HG03196 (cell line): Measurements from ENCODE around the gene PEX11G.
"Not testable (repeated sequence)": the region's sequence is repeated elsewhere in the genome, so short reads cannot be mapped to it uniquely, and the experiment has no call there.

Source experiments
- ATAC-seq: cut with Tn5 transposase; IDR thresholded peaks from one replicate; pipeline ENCODE4 v1.9.1; 2021; ENCODE audit not compliant: unreplicated experiment

PEX11G gene

GRCh38 chr19:7470540-7471305 lies 18.1 kb downstream of the PEX11G start:
- ATAC-seq = no peak

GRCh38 chr19:7469669-7470285 lies 19.1 kb downstream of the PEX11G start:
- no peak for ATAC-seq

- no peak for ATAC-seq
Observed at GRCh38 chr19:7468840-7469239, 20.0 kb downstream of the PEX11G start.

- no peak for ATAC-seq
Observed at GRCh38 chr19:7467009-7467989, 21.5 kb downstream of the PEX11G start.

- ATAC-seq = no peak
Observed at GRCh38 chr19:7463575-7463974, 25.3 kb downstream of the PEX11G start.

GRCh38 chr19:7461841-7462629 lies 26.8 kb downstream of the PEX11G start:
- no peak for ATAC-seq

- ATAC-seq = no peak
Observed at GRCh38 chr19:7460562-7460966, 28.3 kb downstream of the PEX11G start.

- no peak for ATAC-seq
Observed at GRCh38 chr19:7459773-7460172, 29.1 kb downstream of the PEX11G start.

- ATAC-seq = no peak
Observed at GRCh38 chr19:7458675-7459074, 30.2 kb downstream of the PEX11G start.

GRCh38 chr19:7456964-7457541 lies 31.8 kb downstream of the PEX11G start:
- ATAC-seq = no peak

GRCh38 chr19:7455600-7456296 lies 33.1 kb downstream of the PEX11G start:
- ATAC-seq = no peak

GRCh38 chr19:7454998-7455397 lies 33.8 kb downstream of the PEX11G start:
- no peak for ATAC-seq

GRCh38 chr19:7450243-7451223 lies 38.3 kb downstream of the PEX11G start:
- no peak for ATAC-seq

- ATAC-seq = not testable (repeated sequence)
Observed at GRCh38 chr19:7449391-7450070, 39.3 kb downstream of the PEX11G start.

- ATAC-seq = no peak
Observed at GRCh38 chr19:7447648-7448047, 41.2 kb downstream of the PEX11G start.

- no peak for ATAC-seq
Observed at GRCh38 chr19:7445104-7445503, 43.7 kb downstream of the PEX11G start.

GRCh38 chr19:7444042-7444441 lies 44.8 kb downstream of the PEX11G start:
- no peak for ATAC-seq

GRCh38 chr19:7442423-7442822 lies 46.4 kb downstream of the PEX11G start:
- no peak for ATAC-seq
